Right lobe of liver (tissue), 6 donors: ENCODE results near the gene KBTBD7. TPM values are rescaled to one million over a fixed set of nuclear protein-coding genes. Genes with fewer than 3 reads are reported as not detected.

Source experiments
- ATAC-seq, 4 donors: fragments of 200-7000 bp; cut with Tn5 transposase; one replicate each; pipeline ENCODE4 v1.9.1; 2020; ENCODE audit warnings: mild to moderate bottlenecking in 4 of 4, moderate library complexity in 4 of 4
- DNase-seq, 3 donors: peaks; one replicate each; pipeline ENCODE4 v3.0.0-alpha.2; 2020
- H3K27ac ChIP-seq, 3 donors: fragments of 200-600 bp; one replicate each; pipeline ENCODE4 v1.8.0; 2022
- H3K27me3 ChIP-seq, 2 donors: fragments of 200-600 bp; one replicate each; pipeline ENCODE4 v1.8.0; 2022
- H3K36me3 ChIP-seq, 4 donors: fragments of 200-600 bp; sonication (generic) in 1 of 4; one replicate each; pipeline versions ENCODE4 v1.5.1 to v1.8.0; 2017 to 2022; ENCODE audit warnings: control low read depth in 1 of 4
- H3K4me1 ChIP-seq, 4 donors: fragments of 200-600 bp; sonication (generic) in 1 of 4; one replicate each; pipeline versions ENCODE4 v1.5.1 to v1.8.0; 2017 to 2022; ENCODE audit warnings: control low read depth in 1 of 4
- H3K4me3 ChIP-seq, 3 donors: fragments of 200-600 bp; one replicate each; pipeline ENCODE4 v1.8.0; 2022
- H3K9me3 ChIP-seq, 4 donors: fragments of 200-600 bp; sonication (generic) in 1 of 4; one replicate each; pipeline versions ENCODE4 v1.5.1 to v1.8.0; 2017 to 2022; ENCODE audit warnings: control low read depth in 1 of 4
- POLR2A ChIP-seq: fragments of 450-650 bp; IDR thresholded peaks from one replicate; pipeline ENCODE4 v1.6.1; 2017; ENCODE audit warnings: antibody characterized with exemption, mild to moderate bottlenecking
- WGBS: methylation state at CpG from one replicate; pipeline ENCODE4 v1.1.6; 2018; ENCODE audit warnings: low coverage, low lambda C conversion rate; ENCODE audit not compliant: insufficient coverage; ENCODE audit errors: missing lambda C conversion rate; 5-methylcytosine and 5-hydroxymethylcytosine counted together
- intact Hi-C, 2 donors: fragments of 100-400 bp; cut with DNase I; formaldehyde crosslinking; loops; one replicate each; pipeline versions ENCODE4 v1.11.2 to v1.14.1; 2022
- total RNA-seq, 6 experiments: library from RNA; depleted of rRNA in 2 of 6; stranded (reverse); fragments of >200 nt in 2 of 6; fragmentation: NEBNext Ultra II Directional in 3 of 6; extraction: Animal tissue kit (Norgen Biotek cat#: 25700) in 3 of 6; gene quantifications; one replicate each; pipeline versions ENCODE4 v1.1.0 to v1.2.4, GENCODE V29; 2016 to 2023
- TF ChIP-seq, protein P1 (sequence below), 4 donors: fragments of 200-600 bp in 3 of 4; fragments of 450-650 bp in 1 of 4; IDR thresholded peaks; one replicate each; pipeline versions ENCODE4 v1.5.1 to v1.8.0; 2016 to 2022; ENCODE audit warnings: antibody characterized with exemption in 4 of 4, mild to moderate bottlenecking in 2 of 4
- donor health status: DM: no; HTN: yes; CAD: no.
- donor health status: DM: no; HTN: no; CAD: no.
- donor health status: DM: no; HTN: no; CAD: no.
- donor health status: DM: no; HTN: yes; CAD: no.
- donor health status: DM: no; HTN: yes; CAD: no.

KBTBD7 gene
- total RNA-seq, 6 experiments from 2014 or later = 3.0 to 6.7 (median 5.5) TPM

GRCh38 chr13:41213316-41213715, 18.9 kb upstream of the KBTBD7 start:
- Histone ChIP-seq H3K4me1 (no peaks in the 10 kb centered on the region), H3K4me3 (no peak overlapping the region), H3K36me3 (no peaks in the 10 kb centered on the region), H3K27ac (no peak overlapping the region), H3K9me3 (peaks cover 0 to 5% (median 0%) of the 10 kb centered on the region in 4 donors), H3K27me3 (no peaks in the 10 kb centered on the region)
- intact Hi-C loops = no loop called here
- WGBS = 100% methylated on average over 1 of the region's 3 CpGs
- no peak for DNase-seq
- TF ChIP-seq, protein P1, sequence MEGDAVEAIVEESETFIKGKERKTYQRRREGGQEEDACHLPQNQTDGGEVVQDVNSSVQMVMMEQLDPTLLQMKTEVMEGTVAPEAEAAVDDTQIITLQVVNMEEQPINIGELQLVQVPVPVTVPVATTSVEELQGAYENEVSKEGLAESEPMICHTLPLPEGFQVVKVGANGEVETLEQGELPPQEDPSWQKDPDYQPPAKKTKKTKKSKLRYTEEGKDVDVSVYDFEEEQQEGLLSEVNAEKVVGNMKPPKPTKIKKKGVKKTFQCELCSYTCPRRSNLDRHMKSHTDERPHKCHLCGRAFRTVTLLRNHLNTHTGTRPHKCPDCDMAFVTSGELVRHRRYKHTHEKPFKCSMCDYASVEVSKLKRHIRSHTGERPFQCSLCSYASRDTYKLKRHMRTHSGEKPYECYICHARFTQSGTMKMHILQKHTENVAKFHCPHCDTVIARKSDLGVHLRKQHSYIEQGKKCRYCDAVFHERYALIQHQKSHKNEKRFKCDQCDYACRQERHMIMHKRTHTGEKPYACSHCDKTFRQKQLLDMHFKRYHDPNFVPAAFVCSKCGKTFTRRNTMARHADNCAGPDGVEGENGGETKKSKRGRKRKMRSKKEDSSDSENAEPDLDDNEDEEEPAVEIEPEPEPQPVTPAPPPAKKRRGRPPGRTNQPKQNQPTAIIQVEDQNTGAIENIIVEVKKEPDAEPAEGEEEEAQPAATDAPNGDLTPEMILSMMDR (IDR thresholded peaks at IDR 0.05) = no peak
- no peak for TF ChIP-seq POLR2A
- ATAC-seq = no peak

DNA sequence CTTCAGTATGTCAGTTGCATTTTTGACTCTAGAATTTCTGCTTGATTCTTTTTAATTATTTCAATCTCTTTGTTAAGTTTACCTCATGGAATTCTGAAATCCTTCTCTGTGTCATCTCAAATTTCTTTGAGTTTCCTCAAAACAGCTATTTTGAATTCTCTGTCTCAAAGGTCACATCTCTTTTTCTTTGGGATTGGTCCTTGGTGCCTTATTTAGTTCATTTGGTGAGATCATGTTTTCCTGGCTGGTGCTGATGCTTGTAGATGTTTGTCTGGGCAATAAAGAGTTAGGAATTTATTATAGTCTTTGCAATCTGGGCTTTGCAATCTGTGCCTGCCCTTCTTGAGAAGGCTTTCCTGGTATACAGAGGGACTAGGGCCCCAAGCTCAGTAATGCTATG, 18.5 kb upstream of the KBTBD7 start:
- Histone ChIP-seq H3K4me3 (no peak overlapping the region), H3K27me3 (no peaks in the 10 kb centered on the region), H3K36me3 (no peaks in the 10 kb centered on the region), H3K9me3 (peaks cover 0 to 5% (median 0%) of the 10 kb centered on the region in 4 donors), H3K4me1 (no peaks in the 10 kb centered on the region), H3K27ac (no peak overlapping the region)
- intact Hi-C loops = no loop called here
- ATAC-seq = no peak
- DNase-seq = no peak
- TF ChIP-seq, protein P1 (IDR thresholded peaks at IDR 0.05) = no peak
- TF ChIP-seq POLR2A = no peak

DNA sequence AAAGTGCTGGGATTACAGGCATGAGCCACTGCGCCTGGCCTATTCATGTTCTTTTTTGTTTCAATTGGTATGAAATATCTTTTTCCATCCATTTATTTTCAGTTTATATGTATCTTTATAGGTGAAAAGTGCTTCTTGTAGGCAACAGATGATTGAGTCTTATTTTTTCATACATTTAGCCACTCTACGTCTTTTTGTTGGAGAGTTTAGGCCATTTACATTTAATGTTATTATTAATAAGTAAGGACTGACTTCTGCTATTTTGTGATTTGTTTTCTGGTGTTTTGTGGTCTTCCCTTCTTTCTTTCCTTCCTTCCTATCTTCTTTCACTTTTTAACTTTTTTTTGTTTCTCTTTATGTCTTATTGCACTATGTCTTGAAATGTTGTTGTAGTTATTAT, 16.7 kb upstream of the KBTBD7 start:
- 94% methylated on average over 2 of the region's 2 CpGs for WGBS

GRCh38 chr13:41206467-41206866, 12.1 kb upstream of the KBTBD7 start:
- Histone ChIP-seq H3K36me3 (no peaks in the 10 kb centered on the region), H3K4me3 (no peak overlapping the region), H3K27ac (no peak overlapping the region), H3K9me3 (peaks cover 0 to 5% (median 0%) of the 10 kb centered on the region in 4 donors), H3K27me3 (no peaks in the 10 kb centered on the region), H3K4me1 (no peaks in the 10 kb centered on the region)
- TF ChIP-seq, protein P1 (IDR thresholded peaks at IDR 0.05) = no peak
- no peak for TF ChIP-seq POLR2A
- intact Hi-C loops = no loop called here
- no peak for ATAC-seq
- no peak for DNase-seq

More for the DNA sequence above, 16.7 kb upstream of the KBTBD7 start:
- intact Hi-C loops = no loop called here
- DNase-seq (no peak), ATAC-seq (no peak)
- Histone ChIP-seq H3K9me3 (peaks cover 0 to 5% (median 0%) of the 10 kb centered on the region in 4 donors), H3K36me3 (no peaks in the 10 kb centered on the region), H3K27ac (no peak overlapping the region), H3K27me3 (no peaks in the 10 kb centered on the region), H3K4me1 (no peaks in the 10 kb centered on the region), H3K4me3 (no peak overlapping the region)
- TF ChIP-seq POLR2A = no peak
- TF ChIP-seq, protein P1 (IDR thresholded peaks at IDR 0.05) = no peak

GRCh38 chr13:41203810-41204209, 9.4 kb upstream of the KBTBD7 start:
- Histone ChIP-seq H3K36me3 (no peaks in the 10 kb centered on the region), H3K27me3 (no peaks in the 10 kb centered on the region), H3K27ac (no peak overlapping the region), H3K9me3 (no peaks in the 10 kb centered on the region), H3K4me3 (no peak overlapping the region), H3K4me1 (no peaks in the 10 kb centered on the region)
- 89% methylated on average over 1 of the region's 6 CpGs for WGBS
- TF ChIP-seq, protein P1 (IDR thresholded peaks at IDR 0.05) = no peak
- DNase-seq (no peak), ATAC-seq (no peak)
- intact Hi-C loops = no loop called here
